Suppressor macrophage treated with lipopolysaccharide for 1 hour (primary cell): Measurements from ENCODE around the gene USP37.
A peak's percentile ranks its signal among the peaks of the same experiment; 100 is the strongest.

Experiments used
- DNase-seq, 3 donors: peaks; one replicate each; pipeline ENCODE4 v3.0.0-alpha.2; 2020 to 2022

Gene USP37

GRCh38 chr2:218429911-218430692 is 138.0 kb downstream of the USP37 start:
- no peak for DNase-seq

- no peak for DNase-seq
These were observed 139.1 kb downstream of the USP37 start for GRCh38 chr2:218428846-218429558.

- no peak for DNase-seq
These were observed 140.4 kb downstream of the USP37 start for GRCh38 chr2:218427741-218428140.

GRCh38 chr2:218425531-218425930 is 142.6 kb downstream of the USP37 start:
- DNase-seq: no peak

GRCh38 chr2:218423584-218423983 is 144.6 kb downstream of the USP37 start:
- no peak for DNase-seq

DNA sequence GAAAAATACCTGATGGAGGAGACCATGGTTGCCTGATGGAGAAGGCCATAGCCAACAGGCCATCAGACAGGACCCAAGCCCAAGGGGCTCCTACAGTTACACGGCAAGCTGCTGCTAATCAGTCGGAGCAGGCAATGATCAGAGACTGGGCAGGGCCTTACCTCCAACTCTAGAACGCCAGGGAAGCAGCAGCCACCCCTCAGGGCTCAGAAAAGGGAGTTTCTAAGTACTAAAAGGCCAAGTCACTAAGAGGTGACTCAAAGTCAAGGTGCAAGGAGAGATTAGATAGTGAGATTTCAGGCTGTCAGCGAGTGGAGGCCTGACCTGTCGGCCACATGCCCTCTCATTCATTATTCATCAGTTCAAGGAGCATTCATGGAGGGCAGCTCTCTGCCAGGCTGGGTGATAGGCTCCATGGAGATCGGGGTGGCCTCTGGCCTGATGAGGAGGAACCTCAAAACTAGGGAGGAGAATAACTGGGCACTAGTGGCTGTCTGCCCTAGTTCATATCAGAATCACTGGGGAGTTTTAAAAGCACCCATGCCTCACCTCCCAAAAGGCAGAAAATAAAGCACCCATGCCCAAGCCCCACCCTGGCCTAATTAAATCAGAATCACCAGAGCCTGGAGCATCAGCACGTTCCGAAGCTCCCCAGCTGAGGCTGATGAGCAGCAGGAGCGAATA is 145.6 kb downstream of the USP37 start:
- DNase-seq: no peak

GRCh38 chr2:218421027-218421426 is 147.1 kb downstream of the USP37 start:
- DNase-seq: no peak

- no peak for DNase-seq
These were observed 148.4 kb downstream of the USP37 start for GRCh38 chr2:218419630-218420216.

DNA sequence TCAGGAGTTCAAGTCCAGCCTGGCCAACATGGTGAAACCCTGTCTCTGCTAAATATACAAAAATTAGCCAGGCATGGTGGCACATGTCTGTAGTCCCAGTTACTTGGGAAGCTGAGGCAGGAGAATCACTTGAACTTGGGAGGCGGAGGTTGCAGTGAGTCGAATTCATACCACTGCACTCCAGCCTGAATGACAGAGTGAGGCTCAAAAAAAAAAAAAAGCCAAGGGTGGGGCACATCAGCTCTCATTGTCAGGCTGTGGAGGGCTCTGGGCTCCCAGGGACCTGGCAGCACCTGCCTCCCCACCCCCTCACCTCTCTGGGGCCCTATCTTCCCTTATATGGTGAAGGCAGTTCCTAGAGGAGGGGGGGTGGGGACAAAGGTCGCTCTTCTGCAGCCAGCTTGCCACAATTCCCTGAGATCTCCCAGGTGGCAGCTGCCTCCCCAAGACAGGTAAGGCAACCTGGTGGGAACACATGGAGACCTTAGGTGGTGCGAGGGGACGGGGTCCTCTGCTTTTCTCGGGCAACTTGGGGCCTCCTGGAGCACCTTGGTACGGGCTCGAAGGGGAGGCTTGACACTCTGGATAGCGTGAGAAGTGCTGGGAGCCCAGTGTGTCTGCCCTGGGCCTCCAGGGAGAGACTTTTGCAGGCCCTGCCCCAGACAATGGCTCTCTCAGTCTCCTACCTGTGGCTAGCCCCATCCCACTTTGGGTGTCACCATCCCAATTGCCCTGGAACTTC is 149.3 kb downstream of the USP37 start, which contains the start of gene VIL1:
TSS of gene VIL1 (plus strand) at position 407 of the 742 bp plus-strand sequence. CDS start 4,656 bp downstream, outside the sequence.
- DNase-seq: no peak

DNA sequence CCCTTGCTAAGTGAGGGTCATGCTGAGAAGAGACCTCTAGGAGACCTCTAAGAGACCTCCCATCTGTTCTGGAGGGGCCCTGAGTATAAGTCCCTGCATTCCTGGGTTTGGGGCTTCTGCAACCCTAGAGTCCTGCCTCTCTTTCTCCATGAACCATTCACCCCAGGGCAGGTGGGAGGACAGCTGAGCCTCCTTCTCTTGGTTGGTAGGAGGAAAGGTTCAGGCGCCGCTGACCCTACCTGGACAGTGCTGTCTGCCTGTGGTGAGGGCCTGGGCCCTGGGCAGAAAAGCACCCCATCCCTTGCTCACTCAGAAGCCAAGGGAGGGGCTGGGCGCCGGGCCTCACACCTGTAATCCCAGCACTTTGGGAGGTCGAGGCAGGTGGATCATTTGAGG is 149.8 kb downstream of the USP37 start:
- no peak for DNase-seq

- no peak for DNase-seq
These were observed 160.4 kb downstream of the USP37 start for GRCh38 chr2:218407717-218408116.

DNA sequence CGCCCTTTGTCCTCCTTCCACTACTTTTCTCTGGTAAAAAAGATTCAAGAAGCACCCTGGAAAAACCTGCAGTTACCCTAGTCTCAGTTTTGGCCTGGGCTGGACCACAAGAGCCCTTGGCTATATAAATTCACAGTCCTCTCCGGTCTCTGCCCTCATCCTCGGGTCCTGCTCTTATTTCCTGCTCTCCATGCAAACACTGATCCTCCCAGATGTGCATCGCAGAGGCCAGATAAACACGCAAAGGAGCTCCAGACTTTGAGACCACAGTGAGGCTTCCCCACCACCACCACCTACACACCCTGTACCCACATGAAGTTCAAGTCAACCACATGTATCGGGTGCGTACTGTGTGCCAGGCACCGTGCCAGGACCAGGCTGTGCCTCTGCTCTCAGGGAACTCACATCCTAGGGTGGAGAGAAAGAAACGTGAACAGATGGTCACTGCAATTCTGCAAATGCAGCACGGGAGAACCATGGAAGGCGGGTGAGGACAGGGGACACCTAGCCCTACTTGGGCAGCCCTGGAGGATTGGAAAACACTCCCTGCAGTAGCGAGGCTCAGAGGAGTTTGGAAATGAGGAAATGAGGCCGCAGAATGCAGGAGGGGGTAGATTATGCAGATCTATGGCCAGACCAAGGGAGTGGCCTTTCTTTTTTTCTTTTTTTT is 161.1 kb downstream of the USP37 start:
- DNase-seq: peak; percentile 42 to 49 (median 49)

DNA sequence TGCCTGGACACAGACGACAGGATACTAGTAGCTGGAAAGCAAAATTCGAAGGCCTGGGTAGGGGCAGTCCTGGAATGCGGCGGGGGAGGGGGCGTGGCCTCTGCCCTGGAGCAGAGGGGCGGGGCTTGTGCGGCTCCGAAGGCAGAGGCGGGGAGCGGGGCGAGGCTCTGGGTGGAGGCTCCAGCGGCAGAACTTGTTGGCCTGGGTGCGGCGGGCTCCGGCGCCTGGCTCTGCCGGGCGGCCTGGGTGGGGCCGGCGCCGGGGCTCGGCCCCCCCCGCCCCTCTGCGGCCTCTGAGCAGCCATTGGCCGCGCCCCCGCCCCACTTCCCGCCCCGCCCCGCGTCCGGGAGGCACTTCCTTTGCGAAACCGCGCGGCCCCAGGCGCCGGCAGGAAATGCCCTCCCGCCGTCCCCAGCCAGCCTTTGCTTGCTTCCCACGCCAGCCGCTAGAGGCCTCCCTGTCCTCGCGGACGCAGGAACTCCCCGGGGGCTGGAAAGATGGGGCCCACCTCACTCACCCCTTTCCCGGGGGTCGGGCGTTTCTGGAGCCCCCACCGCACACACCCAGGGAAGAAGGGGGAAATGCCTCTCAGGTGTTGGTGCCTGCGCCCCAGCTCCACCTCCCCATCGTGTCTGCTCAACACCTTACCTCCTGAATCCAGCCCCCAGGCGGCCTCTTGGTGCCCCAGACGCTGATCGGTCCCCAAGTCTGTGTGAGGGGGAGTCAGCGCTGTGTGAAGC is 161.8 kb downstream of the USP37 start:
- DNase-seq: peak; percentile 95 to 99 (median 99)

- DNase-seq: no peak
These were observed 162.4 kb downstream of the USP37 start for GRCh38 chr2:218405746-218406208.

GRCh38 chr2:218405086-218405745 is 162.9 kb downstream of the USP37 start:
- no peak for DNase-seq

DNA sequence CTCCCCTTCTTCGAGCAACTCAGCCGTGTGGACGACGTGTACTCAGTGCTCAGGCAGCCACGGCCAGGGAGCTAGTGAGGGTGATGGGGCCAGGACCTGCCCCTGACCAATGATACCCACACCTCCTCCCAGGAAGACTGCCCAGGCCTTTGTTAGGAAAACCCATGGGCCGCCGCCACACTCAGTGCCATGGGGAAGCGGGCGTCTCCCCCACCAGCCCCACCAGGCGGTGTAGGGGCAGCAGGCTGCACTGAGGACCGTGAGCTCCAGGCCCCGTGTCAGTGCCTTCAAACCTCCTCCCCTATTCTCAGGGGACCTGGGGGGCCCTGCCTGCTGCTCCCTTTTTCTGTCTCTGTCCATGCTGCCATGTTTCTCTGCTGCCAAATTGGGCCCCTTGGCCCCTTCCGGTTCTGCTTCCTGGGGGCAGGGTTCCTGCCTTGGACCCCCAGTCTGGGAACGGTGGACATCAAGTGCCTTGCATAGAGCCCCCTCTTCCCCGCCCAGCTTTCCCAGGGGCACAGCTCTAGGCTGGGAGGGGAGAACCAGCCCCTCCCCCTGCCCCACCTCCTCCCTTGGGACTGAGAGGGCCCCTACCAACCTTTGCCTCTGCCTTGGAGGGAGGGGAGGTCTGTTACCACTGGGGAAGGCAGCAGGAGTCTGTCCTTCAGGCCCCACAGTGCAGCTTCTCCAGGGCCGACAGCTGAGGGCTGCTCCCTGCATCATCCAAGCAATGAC is 163.6 kb downstream of the USP37 start:
- DNase-seq: no peak

- no peak for DNase-seq
These were observed 164.3 kb downstream of the USP37 start for GRCh38 chr2:218403810-218404209.

- DNase-seq: no peak
These were observed 165.2 kb downstream of the USP37 start for GRCh38 chr2:218402911-218403411.

DNA sequence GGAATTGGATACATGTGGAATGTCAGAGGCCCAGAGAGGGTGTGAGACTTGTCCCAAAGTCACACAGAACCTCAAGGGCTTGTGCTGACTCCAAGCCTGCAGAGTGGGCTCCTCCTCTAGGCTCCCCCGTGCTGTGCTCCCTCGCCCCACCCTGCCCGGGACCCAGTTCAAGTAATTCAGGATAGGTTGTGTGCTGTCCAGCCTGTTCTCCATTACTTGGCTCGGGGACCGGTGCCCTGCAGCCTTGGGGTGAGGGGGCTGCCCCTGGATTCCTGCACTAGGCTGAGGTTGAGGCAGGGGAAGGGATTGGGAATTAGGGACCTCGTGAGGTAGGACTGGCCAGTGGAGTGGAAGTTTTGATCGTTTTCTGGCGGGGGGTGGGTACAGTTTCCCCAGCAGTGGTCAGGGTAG is 165.7 kb downstream of the USP37 start:
- no peak for DNase-seq
